Measurements from ENCODE around the gene MAGI2.

Gene MAGI2

DNA sequence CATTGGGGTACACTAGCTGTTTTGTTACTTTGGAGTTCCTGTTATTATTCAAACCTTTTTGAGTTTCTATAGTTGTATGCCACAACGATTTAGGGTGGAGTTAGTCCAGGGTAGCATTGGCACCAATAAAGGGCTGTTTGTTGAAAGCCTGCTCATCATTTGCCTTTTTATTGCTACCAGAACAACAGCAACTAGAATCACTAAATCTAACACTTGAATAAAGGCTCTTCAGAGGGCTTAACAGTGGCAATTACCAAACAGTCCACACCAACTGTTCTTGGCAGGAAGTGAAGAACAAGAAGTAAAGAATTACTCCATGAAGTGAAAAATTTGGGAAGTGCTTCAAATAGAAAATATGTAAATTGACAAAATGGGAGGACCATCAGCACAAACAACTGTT, 1033.5 kb downstream of the MAGI2 start:
- DNase-seq (ENCODE audit: low read depth, low spot score), result no peak

GRCh38 chr7:78417180-78417853, 1036.2 kb downstream of the MAGI2 start:
- DNase-seq (ENCODE audit: low read depth, low spot score), result no peak

- no peak for DNase-seq (ENCODE audit: low read depth, low spot score)
Observed at GRCh38 chr7:78413568-78413967, 1039.9 kb downstream of the MAGI2 start.

DNA sequence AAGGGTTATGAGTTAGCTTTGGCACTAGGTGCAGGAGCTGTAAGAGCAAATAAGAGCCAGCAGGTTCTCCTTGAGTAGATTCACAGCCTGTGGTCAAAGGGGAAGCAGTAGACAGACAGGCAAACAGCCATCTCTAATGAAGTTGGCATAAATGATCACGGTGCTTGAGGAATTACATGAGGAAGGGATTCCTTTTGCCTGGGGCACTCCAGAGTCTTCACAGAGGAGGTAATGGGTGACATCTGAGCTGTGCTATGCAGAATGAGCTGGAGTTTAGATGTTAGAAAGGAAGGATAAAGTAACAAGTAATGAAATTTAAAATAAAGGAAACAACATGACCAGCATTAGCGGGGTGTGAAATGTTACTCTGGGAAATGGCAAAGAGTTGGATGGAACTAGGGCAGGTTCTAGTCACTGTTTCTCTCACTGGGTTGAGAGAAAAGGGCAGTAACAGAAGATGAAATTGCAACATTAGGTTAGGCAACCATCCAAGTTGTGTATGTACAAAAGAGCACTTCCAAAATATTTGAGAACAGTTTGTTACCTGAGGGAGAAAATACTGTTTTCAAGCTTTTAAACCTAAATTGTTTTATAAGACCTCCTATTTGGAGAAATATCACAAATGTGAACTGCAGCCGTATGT, 1041.1 kb downstream of the MAGI2 start:
- no peak for DNase-seq (ENCODE audit: low read depth, low spot score)

DNA sequence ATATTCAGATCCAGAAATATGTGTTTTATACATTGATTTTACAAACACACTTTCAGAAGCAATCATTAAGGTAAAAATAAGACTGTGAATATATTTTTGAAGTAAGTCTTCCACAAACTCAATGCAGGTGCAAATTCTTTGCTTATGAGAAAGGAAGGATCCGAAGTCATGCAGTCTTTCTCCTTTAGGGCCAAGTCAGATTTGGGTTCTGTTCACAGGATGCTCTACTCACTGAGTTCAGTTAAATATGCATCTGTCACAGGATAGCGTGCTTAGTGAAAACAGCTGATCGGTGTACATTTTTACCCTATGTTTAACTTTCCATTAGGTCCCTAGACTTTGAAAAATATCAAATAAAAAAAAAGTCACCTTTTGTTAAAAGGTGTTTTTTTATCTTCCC, 1046.4 kb downstream of the MAGI2 start:
- no peak for DNase-seq (ENCODE audit: low read depth, low spot score)

- no peak for DNase-seq (ENCODE audit: low read depth, low spot score)
Observed at GRCh38 chr7:78406531-78406930, 1046.9 kb downstream of the MAGI2 start.

GRCh38 chr7:78402096-78402495, 1051.4 kb downstream of the MAGI2 start:
- no peak for DNase-seq (ENCODE audit: low read depth, low spot score)

- DNase-seq (ENCODE audit: low read depth, low spot score), result no peak
Observed at GRCh38 chr7:78400038-78400437, 1053.4 kb downstream of the MAGI2 start.

GRCh38 chr7:78399033-78399769, 1054.3 kb downstream of the MAGI2 start:
- DNase-seq (ENCODE audit: low read depth, low spot score), result no peak

DNA sequence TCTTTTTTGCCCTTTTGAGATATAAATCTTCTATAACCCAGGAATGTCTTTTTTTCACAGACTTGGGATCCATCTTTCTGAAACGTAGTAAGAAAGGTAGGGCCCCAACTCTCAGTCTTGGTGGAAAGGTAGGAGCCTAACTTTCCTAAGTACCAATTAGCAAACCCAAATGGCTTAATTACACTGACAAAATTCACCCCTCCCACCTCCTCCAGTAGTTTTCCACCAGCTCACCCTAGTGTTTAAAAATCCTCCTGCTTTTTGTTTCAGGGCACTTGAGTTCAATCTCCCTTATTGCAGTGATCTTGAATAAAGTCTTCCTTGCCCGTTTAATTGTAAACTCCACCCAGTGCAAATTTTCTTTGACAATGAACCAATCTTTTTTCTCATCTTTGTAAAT, 1054.9 kb downstream of the MAGI2 start:
- DNase-seq (ENCODE audit: low read depth, low spot score), result peak; percentile 30

DNA sequence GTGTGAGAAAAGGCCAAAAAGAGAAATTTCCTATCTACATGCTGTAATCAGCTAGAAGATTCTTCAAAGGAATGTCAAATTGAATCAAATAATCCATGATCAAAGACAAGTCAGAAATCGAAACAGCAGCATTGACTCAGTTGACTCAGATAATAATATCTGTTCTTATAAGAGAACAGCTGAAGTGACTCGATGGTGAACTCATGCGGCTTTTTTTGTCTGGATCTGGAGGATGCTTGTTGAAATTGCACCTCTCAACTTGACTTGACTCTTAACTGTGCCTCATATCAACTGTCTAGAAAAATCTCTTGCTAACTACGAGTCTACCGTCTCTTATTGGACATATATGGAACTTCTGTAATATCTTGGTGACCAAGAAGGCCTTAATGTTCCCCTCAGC, 1055.4 kb downstream of the MAGI2 start:
- no peak for DNase-seq (ENCODE audit: low read depth, low spot score)

DNA sequence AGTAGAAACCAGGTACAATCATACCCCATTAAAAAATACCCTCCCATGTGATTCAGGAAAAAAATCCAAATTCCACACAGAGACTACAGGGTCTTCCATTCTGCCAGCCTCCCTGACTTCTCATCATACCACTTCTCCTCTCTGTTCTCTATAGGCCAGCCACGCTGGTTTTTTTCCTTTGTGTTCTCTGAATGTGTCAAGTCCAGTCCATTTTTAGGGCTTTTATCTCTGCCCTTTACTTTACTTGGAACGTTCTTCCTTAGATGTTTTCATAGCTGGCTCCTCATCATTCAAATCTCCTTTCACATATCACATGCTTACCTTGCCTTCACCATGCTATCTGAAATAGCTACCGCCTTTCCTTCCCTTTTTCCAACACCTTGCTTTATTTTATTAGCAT, 1057.3 kb downstream of the MAGI2 start:
- no peak for DNase-seq (ENCODE audit: low read depth, low spot score)

DNA sequence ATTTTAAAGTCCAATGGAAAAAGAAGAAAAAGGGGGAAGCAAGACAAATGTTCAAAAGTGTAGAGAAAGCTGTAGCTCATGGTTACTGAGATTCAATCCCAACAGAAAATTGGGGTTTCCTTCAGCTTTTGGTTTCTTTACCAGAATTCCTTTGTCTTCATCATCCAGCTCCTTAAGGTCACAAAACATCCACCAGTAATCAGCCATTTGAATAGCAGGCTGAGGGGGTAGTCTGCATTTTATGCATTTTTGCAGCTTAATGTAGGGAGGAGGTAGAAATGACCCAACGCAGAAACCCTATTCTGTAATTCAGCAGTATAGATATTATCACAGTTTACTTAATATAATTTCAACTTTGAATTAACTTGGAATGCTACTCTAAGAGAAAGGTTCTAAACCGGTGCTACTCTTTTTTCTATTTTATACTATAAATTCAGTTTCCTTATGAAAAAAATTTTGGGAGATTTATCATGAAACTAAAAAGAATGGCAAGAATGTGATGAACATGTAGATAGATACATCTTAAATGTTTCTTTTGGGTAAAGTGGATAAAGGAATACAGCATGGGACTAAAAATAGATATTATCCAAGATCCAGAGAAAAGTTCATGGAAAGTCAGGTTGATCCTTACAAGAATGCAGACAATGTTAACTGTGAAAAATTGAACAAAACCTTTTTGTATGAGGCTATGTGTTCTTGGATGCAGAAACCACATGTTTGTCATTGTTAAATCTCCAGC, 1058.0 kb downstream of the MAGI2 start:
- no peak for DNase-seq (ENCODE audit: low read depth, low spot score)

- no peak for DNase-seq (ENCODE audit: low read depth, low spot score)
Observed at GRCh38 chr7:78389022-78389421, 1064.4 kb downstream of the MAGI2 start.

- no peak for DNase-seq (ENCODE audit: low read depth, low spot score)
Observed at GRCh38 chr7:78386520-78386919, 1066.9 kb downstream of the MAGI2 start.

GRCh38 chr7:78383096-78383880, 1070.2 kb downstream of the MAGI2 start:
- DNase-seq (ENCODE audit: low read depth, low spot score), result no peak

- no peak for DNase-seq (ENCODE audit: low read depth, low spot score)
Observed at GRCh38 chr7:78379148-78379547, 1074.3 kb downstream of the MAGI2 start.

DNA sequence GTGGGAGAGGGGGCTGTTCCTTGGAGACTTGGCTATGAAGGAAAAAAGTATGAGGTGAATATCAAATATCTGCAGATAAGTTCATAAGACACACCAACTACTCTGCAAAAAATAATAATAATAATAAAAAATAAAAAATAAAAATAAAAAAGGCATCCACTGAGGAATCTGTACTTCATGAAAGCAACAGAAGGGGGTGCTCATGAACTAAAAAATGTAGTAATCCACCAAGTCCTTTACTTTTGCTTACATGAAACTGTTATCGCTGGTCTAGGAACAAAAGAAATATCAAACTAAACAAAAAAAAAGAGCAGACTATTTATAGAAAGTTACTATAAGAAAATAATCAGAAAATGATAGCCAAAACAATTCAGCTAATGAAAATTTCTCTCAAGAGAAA, 1075.9 kb downstream of the MAGI2 start:
- no peak for DNase-seq (ENCODE audit: low read depth, low spot score)

- no peak for DNase-seq (ENCODE audit: low read depth, low spot score)
Observed at GRCh38 chr7:78370936-78371335, 1082.5 kb downstream of the MAGI2 start.

- DNase-seq (ENCODE audit: low read depth, low spot score), result no peak
Observed at GRCh38 chr7:78368771-78369170, 1084.7 kb downstream of the MAGI2 start.

- DNase-seq (ENCODE audit: low read depth, low spot score), result no peak
Observed at GRCh38 chr7:78367280-78367773, 1086.1 kb downstream of the MAGI2 start.
